AG04450 (cell line): ENCODE results near the gene ZC3H10. TPM values are rescaled to one million over a fixed set of nuclear protein-coding genes. Genes with fewer than 3 reads are reported as not detected.
A peak's percentile ranks its signal among the peaks of the same experiment; 100 is the strongest.

Source experiments
- CTCF ChIA-PET: fragments of 300-600, 350-600 bp; formaldehyde crosslinking; extraction: SDS; loops from one replicate; lab custom pipeline; 2022; ENCODE audit warnings: antibody characterized with exemption, inconsistent platforms; lab: Charles Lee
- POLR2A ChIA-PET: fragments of 350-600 bp; formaldehyde crosslinking; extraction: SDS; loops from one replicate; lab custom pipeline; 2021; ENCODE audit warnings: antibody characterized with exemption, inconsistent platforms; lab: Yijun Ruan, JAX
- DNase-seq: peaks from one replicate; pipeline ENCODE4 v3.0.0-alpha.2; 2011; ENCODE audit warnings: low read depth, low spot score
- H3K27ac ChIP-seq: one replicate; pipeline ENCODE4 v1.5.1; 2012; ENCODE audit warnings: low read depth, low read length, control low read depth
- H3K27me3 ChIP-seq: one replicate; pipeline ENCODE4 v1.6.0; 2012; ENCODE audit warnings: low read length; ENCODE audit not compliant: control insufficient read depth, insufficient read depth
- H3K4me3 ChIP-seq: 2 replicates; pipeline ENCODE4 v1.5.1; 2011; ENCODE audit warnings: mild to moderate bottlenecking, low read depth, low read length, control low read depth
- H3K9me3 ChIP-seq: 2 replicates; pipeline ENCODE4 v1.5.1; 2012; ENCODE audit warnings: low read length; ENCODE audit not compliant: control insufficient read depth, insufficient read depth
- polyA plus RNA-seq: library from polyadenylated mRNA; depleted of rRNA; stranded (reverse); fragments of >200 nt; gene quantifications from 2 replicates; pipeline ENCODE4 v1.2.3, GENCODE V29; 2011
- TF ChIP-seq, protein P1 (sequence below): IDR thresholded peaks from 2 replicates; pipeline ENCODE4 v1.5.1; 2011; ENCODE audit warnings: low read depth, low read length, control low read depth, inconsistent platforms

The ZC3H10 gene
- polyA plus RNA-seq, 1 experiment, result 1.5 TPM

GRCh38 chr12:56158029-56158925 lies 40.2 kb downstream of the ZC3H10 start, which contains the start of gene MYL6:
MYL6 (plus strand) TSS chr12:56158359; CDS start chr12:56158402, 43 bp downstream.
- TF ChIP-seq, protein P1, sequence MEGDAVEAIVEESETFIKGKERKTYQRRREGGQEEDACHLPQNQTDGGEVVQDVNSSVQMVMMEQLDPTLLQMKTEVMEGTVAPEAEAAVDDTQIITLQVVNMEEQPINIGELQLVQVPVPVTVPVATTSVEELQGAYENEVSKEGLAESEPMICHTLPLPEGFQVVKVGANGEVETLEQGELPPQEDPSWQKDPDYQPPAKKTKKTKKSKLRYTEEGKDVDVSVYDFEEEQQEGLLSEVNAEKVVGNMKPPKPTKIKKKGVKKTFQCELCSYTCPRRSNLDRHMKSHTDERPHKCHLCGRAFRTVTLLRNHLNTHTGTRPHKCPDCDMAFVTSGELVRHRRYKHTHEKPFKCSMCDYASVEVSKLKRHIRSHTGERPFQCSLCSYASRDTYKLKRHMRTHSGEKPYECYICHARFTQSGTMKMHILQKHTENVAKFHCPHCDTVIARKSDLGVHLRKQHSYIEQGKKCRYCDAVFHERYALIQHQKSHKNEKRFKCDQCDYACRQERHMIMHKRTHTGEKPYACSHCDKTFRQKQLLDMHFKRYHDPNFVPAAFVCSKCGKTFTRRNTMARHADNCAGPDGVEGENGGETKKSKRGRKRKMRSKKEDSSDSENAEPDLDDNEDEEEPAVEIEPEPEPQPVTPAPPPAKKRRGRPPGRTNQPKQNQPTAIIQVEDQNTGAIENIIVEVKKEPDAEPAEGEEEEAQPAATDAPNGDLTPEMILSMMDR, result no peak
- H3K9me3 ChIP-seq, result no peaks in the 10 kb centered on the region
- no peaks in the 10 kb centered on the region for H3K27me3 ChIP-seq
- CTCF ChIA-PET, result interaction anchor here (1.0 to 1.7 kb wide), 4 partner anchors 8 to 39 kb away, joined by 3 to 6 read pairs (median 5); partner anchors contain the start of gene SMARCC2
- H3K4me3 ChIP-seq, result peak within 1 kb of the TSS; percentile 99
- POLR2A ChIA-PET, result interaction anchor here (0.5 to 2.6 kb wide), 9 partner anchors 14 to 64 kb away, joined by 3 to 28 read pairs (median 5); partner anchors contain the start of genes ESYT1, RNF41, RPL41 and SMARCC2
- peak within 1 kb of the TSS; percentile 95 for H3K27ac ChIP-seq
- DNase-seq, result peak; percentile 95

- Histone ChIP-seq H3K9me3 (no peaks in the 10 kb centered on the region), H3K27me3 (no peaks in the 10 kb centered on the region), H3K27ac (peak overlapping the region; percentile 95), H3K4me3 (peak overlapping the region; percentile 99)
- peak; percentile 45 for DNase-seq
- TF ChIP-seq, protein P1, result no peak
- POLR2A ChIA-PET, result interaction anchor here (1.2 to 2.6 kb wide), 6 partner anchors 30 to 63 kb away, joined by 3 to 28 read pairs (median 5); partner anchors contain the start of genes ESYT1, RNF41, RPL41 and SMARCC2
- CTCF ChIA-PET, result interaction anchor here (1.0 to 1.7 kb wide), 4 partner anchors 9 to 39 kb away, joined by 3 to 6 read pairs (median 5); partner anchors contain the start of gene SMARCC2
Observed at GRCh38 chr12:56158926-56159461, 40.9 kb downstream of the ZC3H10 start.

GRCh38 chr12:56159482-56160192 lies 41.6 kb downstream of the ZC3H10 start:
- Histone ChIP-seq H3K27ac (peak overlapping the region; percentile 95), H3K27me3 (no peaks in the 10 kb centered on the region), H3K4me3 (peak overlapping the region; percentile 99), H3K9me3 (no peaks in the 10 kb centered on the region)
- DNase-seq, result no peak
- POLR2A ChIA-PET, result interaction anchor here (1.2 to 2.6 kb wide), 4 partner anchors 30 to 62 kb away, joined by 3 to 28 read pairs (median 4); partner anchors contain the start of genes ESYT1, RNF41, RPL41 and SMARCC2
- TF ChIP-seq, protein P1, result no peak
- CTCF ChIA-PET, result interaction anchor here (1.6 to 1.7 kb wide), 2 partner anchors 30 to 40 kb away, joined by 5 to 6 read pairs; partner anchors contain the start of gene SMARCC2

GRCh38 chr12:56160193-56160763 lies 42.2 kb downstream of the ZC3H10 start:
- Histone ChIP-seq H3K9me3 (no peaks in the 10 kb centered on the region), H3K27ac (peak overlapping the region; percentile 25), H3K4me3 (peak overlapping the region; percentile 99), H3K27me3 (no peaks in the 10 kb centered on the region)
- DNase-seq, result no peak
- TF ChIP-seq, protein P1, result no peak
- ChIA-PET CTCF (interaction anchor here (1.7 kb wide), 1 partner anchor 29 kb away, joined by 11 read pairs; the partner anchor contains the start of gene SMARCC2), POLR2A (interaction anchor here (1.2 to 2.6 kb wide), 2 partner anchors 32 to 61 kb away, joined by 3 to 28 read pairs; partner anchors contain the start of genes ESYT1 and RNF41)
